ENCODE measurements around the gene ETV1.

The ETV1 gene

DNA sequence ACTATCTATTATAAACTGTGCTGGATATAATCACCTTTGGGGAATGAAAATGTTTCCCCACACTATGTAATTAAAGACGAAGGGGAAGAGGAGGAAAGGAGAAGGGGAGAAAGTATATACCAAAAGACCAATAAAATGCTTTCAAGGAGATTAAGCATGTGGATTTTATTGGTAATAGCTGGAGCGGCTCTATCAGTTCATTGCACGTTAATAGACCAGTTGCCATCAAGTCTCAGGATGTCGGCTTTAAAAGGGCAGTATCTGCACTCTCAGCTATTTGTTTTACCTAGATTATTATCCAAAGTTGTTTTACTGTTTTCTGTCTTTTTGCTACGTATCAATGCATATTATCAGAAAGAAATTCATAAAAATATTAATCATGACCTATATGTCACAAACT, 9.0 kb downstream of the ETV1 start:
- Histone ChIP-seq H3K4me1 (ENCODE audit: control extremely low read depth in 1 of 4, control insufficient read depth in 4 of 4, insufficient read depth in 4 of 4, low read length in 3 of 4) (no peaks in the 10 kb centered on the region), H3K9me3 (ENCODE audit: control extremely low read depth in 1 of 5, control insufficient read depth in 4 of 5, insufficient read depth in 2 of 5, low read depth in 1 of 5, low read length in 4 of 5) (no peaks in the 10 kb centered on the region), H3K27me3 (replicated peaks in 2 of 5; ENCODE audit: control insufficient read depth in 4 of 5, insufficient read depth in 5 of 5, low read length in 4 of 5) (no peaks in the 10 kb centered on the region), H3K36me3 (ENCODE audit: control insufficient read depth in 4 of 4, insufficient read depth in 4 of 4, low read length in 3 of 4) (no peaks in the 10 kb centered on the region), H3K27ac (ENCODE audit: insufficient read depth in 1 of 2, low read depth in 1 of 2, low read length in 2 of 2, poor library complexity in 1 of 2, severe bottlenecking in 2 of 2) (no peak overlapping the region), H3K4me3 (ENCODE audit: control insufficient read depth in 1 of 7, extremely low read depth in 1 of 7, insufficient read depth in 4 of 7, low read depth in 2 of 7, low read length in 6 of 7) (no peak overlapping the region)
- ChIA-PET CTCF (interaction anchor here (2.7 kb wide), 1 partner anchor 10 kb away, joined by 10 read pairs; the partner anchor contains the start of gene ETV1), POLR2A (no interaction called here)
- WGBS (ENCODE audit: insufficient coverage): 92% methylated on average over 2 of the region's 5 CpGs
- no peak for DNase-seq

- Histone ChIP-seq H3K36me3 (ENCODE audit: control insufficient read depth in 4 of 4, insufficient read depth in 4 of 4, low read length in 3 of 4) (no peaks in the 10 kb centered on the region), H3K9me3 (ENCODE audit: control extremely low read depth in 1 of 5, control insufficient read depth in 4 of 5, insufficient read depth in 2 of 5, low read depth in 1 of 5, low read length in 4 of 5) (no peaks in the 10 kb centered on the region), H3K4me3 (ENCODE audit: control insufficient read depth in 1 of 7, extremely low read depth in 1 of 7, insufficient read depth in 4 of 7, low read depth in 2 of 7, low read length in 6 of 7) (no peak overlapping the region), H3K27ac (ENCODE audit: insufficient read depth in 1 of 2, low read depth in 1 of 2, low read length in 2 of 2, poor library complexity in 1 of 2, severe bottlenecking in 2 of 2) (no peak overlapping the region), H3K4me1 (ENCODE audit: control extremely low read depth in 1 of 4, control insufficient read depth in 4 of 4, insufficient read depth in 4 of 4, low read length in 3 of 4) (no peaks in the 10 kb centered on the region), H3K27me3 (replicated peaks in 2 of 5; ENCODE audit: control insufficient read depth in 4 of 5, insufficient read depth in 5 of 5, low read length in 4 of 5) (no peaks in the 10 kb centered on the region)
- ChIA-PET CTCF (interaction anchor here (2.7 kb wide), 1 partner anchor 11 kb away, joined by 10 read pairs; the partner anchor contains the start of gene ETV1), POLR2A (no interaction called here)
- WGBS (ENCODE audit: insufficient coverage): 93% methylated on average over 3 of the region's 5 CpGs
- no peak for DNase-seq
These were observed 9.6 kb downstream of the ETV1 start for GRCh38 chr7:13979671-13980435.

GRCh38 chr7:13976594-13976993, 12.9 kb downstream of the ETV1 start:
- Histone ChIP-seq H3K36me3 (ENCODE audit: control insufficient read depth in 4 of 4, insufficient read depth in 4 of 4, low read length in 3 of 4) (no peaks in the 10 kb centered on the region), H3K4me1 (ENCODE audit: control extremely low read depth in 1 of 4, control insufficient read depth in 4 of 4, insufficient read depth in 4 of 4, low read length in 3 of 4) (no peaks in the 10 kb centered on the region), H3K27me3 (replicated peaks in 2 of 5; ENCODE audit: control insufficient read depth in 4 of 5, insufficient read depth in 5 of 5, low read length in 4 of 5) (no peaks in the 10 kb centered on the region), H3K4me3 (ENCODE audit: control insufficient read depth in 1 of 7, extremely low read depth in 1 of 7, insufficient read depth in 4 of 7, low read depth in 2 of 7, low read length in 6 of 7) (no peak overlapping the region), H3K9me3 (ENCODE audit: control extremely low read depth in 1 of 5, control insufficient read depth in 4 of 5, insufficient read depth in 2 of 5, low read depth in 1 of 5, low read length in 4 of 5) (no peaks in the 10 kb centered on the region), H3K27ac (ENCODE audit: insufficient read depth in 1 of 2, low read depth in 1 of 2, low read length in 2 of 2, poor library complexity in 1 of 2, severe bottlenecking in 2 of 2) (no peak overlapping the region)
- DNase-seq: no peak
- CTCF ChIA-PET: no interaction called here
- POLR2A ChIA-PET: no interaction called here
- 93% methylated on average over 4 of the region's 4 CpGs for WGBS (ENCODE audit: insufficient coverage)

DNA sequence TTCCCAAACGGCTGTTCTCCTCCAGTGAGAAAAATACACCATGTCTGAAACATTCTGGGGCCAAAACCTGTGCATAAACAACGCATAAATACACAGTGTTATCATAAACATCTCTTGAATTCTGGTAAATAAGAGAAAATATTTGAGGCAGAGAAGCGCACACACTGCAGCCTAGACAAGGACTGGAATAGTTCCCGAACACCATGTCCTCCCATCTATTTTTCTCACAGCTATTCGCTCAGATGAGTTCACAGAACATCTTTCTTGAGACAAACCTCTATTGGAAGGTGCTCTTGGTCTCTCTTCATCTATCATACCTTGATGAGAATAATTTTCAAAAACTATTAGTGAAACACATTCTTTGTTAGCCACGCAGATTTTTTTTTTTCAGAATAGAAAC, 24.4 kb downstream of the ETV1 start:
- Histone ChIP-seq H3K36me3 (ENCODE audit: control insufficient read depth in 4 of 4, insufficient read depth in 4 of 4, low read length in 3 of 4) (no peaks in the 10 kb centered on the region), H3K4me3 (ENCODE audit: control insufficient read depth in 1 of 7, extremely low read depth in 1 of 7, insufficient read depth in 4 of 7, low read depth in 2 of 7, low read length in 6 of 7) (no peak overlapping the region), H3K27ac (ENCODE audit: insufficient read depth in 1 of 2, low read depth in 1 of 2, low read length in 2 of 2, poor library complexity in 1 of 2, severe bottlenecking in 2 of 2) (no peak overlapping the region), H3K9me3 (ENCODE audit: control extremely low read depth in 1 of 5, control insufficient read depth in 4 of 5, insufficient read depth in 2 of 5, low read depth in 1 of 5, low read length in 4 of 5) (no peaks in the 10 kb centered on the region), H3K4me1 (ENCODE audit: control extremely low read depth in 1 of 4, control insufficient read depth in 4 of 4, insufficient read depth in 4 of 4, low read length in 3 of 4) (no peaks in the 10 kb centered on the region), H3K27me3 (replicated peaks in 2 of 5; ENCODE audit: control insufficient read depth in 4 of 5, insufficient read depth in 5 of 5, low read length in 4 of 5) (no peaks in the 10 kb centered on the region)
- 100% methylated on average over 3 of the region's 6 CpGs for WGBS (ENCODE audit: insufficient coverage)
- DNase-seq: no peak
- ChIA-PET CTCF (interaction anchor here (0.7 to 1.4 kb wide), 2 partner anchors 17 to 220 kb away, joined by 3 to 5 read pairs; no protein-coding TSS in a partner anchor), POLR2A (no interaction called here)

GRCh38 chr7:13963925-13964324, 25.5 kb downstream of the ETV1 start:
- POLR2A ChIA-PET: no interaction called here
- no CpG with 5 or more reads among the region's 2 CpGs for WGBS (ENCODE audit: insufficient coverage)
- H3K27ac ChIP-seq (ENCODE audit: insufficient read depth in 1 of 2, low read depth in 1 of 2, low read length in 2 of 2, poor library complexity in 1 of 2, severe bottlenecking in 2 of 2): no peak overlapping the region

DNA sequence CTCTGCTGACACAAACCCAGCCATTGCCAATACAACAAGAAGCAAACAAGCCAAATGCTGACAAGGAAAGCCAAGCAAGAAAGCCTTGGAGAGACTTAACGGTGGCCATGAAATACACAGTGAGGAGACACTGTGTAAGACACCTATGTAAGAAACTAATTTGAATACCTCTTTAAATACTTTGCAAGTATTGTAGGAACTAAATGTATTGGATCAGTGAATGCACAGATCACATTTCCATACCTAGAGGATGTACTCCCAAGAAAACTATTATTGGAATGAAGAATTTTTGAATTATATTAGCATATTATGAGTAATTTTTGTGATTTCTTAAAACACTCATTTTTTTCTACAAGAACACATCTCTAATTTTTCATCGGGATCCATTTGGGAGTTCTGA, 34.0 kb downstream of the ETV1 start:
- no peak for DNase-seq
- ChIA-PET POLR2A (no interaction called here), CTCF (no interaction called here)
- Histone ChIP-seq H3K4me3 (ENCODE audit: control insufficient read depth in 1 of 7, extremely low read depth in 1 of 7, insufficient read depth in 4 of 7, low read depth in 2 of 7, low read length in 6 of 7) (no peak overlapping the region), H3K27me3 (replicated peaks in 2 of 5; ENCODE audit: control insufficient read depth in 4 of 5, insufficient read depth in 5 of 5, low read length in 4 of 5) (no peaks in the 10 kb centered on the region), H3K4me1 (ENCODE audit: control extremely low read depth in 1 of 4, control insufficient read depth in 4 of 4, insufficient read depth in 4 of 4, low read length in 3 of 4) (no peaks in the 10 kb centered on the region), H3K36me3 (ENCODE audit: control insufficient read depth in 4 of 4, insufficient read depth in 4 of 4, low read length in 3 of 4) (no peaks in the 10 kb centered on the region), H3K27ac (ENCODE audit: insufficient read depth in 1 of 2, low read depth in 1 of 2, low read length in 2 of 2, poor library complexity in 1 of 2, severe bottlenecking in 2 of 2) (no peak overlapping the region), H3K9me3 (ENCODE audit: control extremely low read depth in 1 of 5, control insufficient read depth in 4 of 5, insufficient read depth in 2 of 5, low read depth in 1 of 5, low read length in 4 of 5) (no peaks in the 10 kb centered on the region)
- 100% methylated on average over 1 of the region's 2 CpGs for WGBS (ENCODE audit: insufficient coverage)

More at GRCh38 chr7:13963925-13964324, 25.5 kb downstream of the ETV1 start:
- Histone ChIP-seq H3K4me1 (ENCODE audit: control extremely low read depth in 1 of 4, control insufficient read depth in 4 of 4, insufficient read depth in 4 of 4, low read length in 3 of 4) (no peaks in the 10 kb centered on the region), H3K4me3 (ENCODE audit: control insufficient read depth in 1 of 7, extremely low read depth in 1 of 7, insufficient read depth in 4 of 7, low read depth in 2 of 7, low read length in 6 of 7) (no peak overlapping the region), H3K9me3 (ENCODE audit: control extremely low read depth in 1 of 5, control insufficient read depth in 4 of 5, insufficient read depth in 2 of 5, low read depth in 1 of 5, low read length in 4 of 5) (no peaks in the 10 kb centered on the region), H3K27me3 (replicated peaks in 2 of 5; ENCODE audit: control insufficient read depth in 4 of 5, insufficient read depth in 5 of 5, low read length in 4 of 5) (no peaks in the 10 kb centered on the region), H3K36me3 (ENCODE audit: control insufficient read depth in 4 of 4, insufficient read depth in 4 of 4, low read length in 3 of 4) (no peaks in the 10 kb centered on the region)
- DNase-seq: no peak
- CTCF ChIA-PET: no interaction called here

- Histone ChIP-seq H3K27ac (ENCODE audit: insufficient read depth in 1 of 2, low read depth in 1 of 2, low read length in 2 of 2, poor library complexity in 1 of 2, severe bottlenecking in 2 of 2) (no peak overlapping the region), H3K9me3 (ENCODE audit: control extremely low read depth in 1 of 5, control insufficient read depth in 4 of 5, insufficient read depth in 2 of 5, low read depth in 1 of 5, low read length in 4 of 5) (no peaks in the 10 kb centered on the region), H3K27me3 (replicated peaks in 2 of 5; ENCODE audit: control insufficient read depth in 4 of 5, insufficient read depth in 5 of 5, low read length in 4 of 5) (no peaks in the 10 kb centered on the region), H3K4me3 (ENCODE audit: control insufficient read depth in 1 of 7, extremely low read depth in 1 of 7, insufficient read depth in 4 of 7, low read depth in 2 of 7, low read length in 6 of 7) (no peak overlapping the region), H3K4me1 (ENCODE audit: control extremely low read depth in 1 of 4, control insufficient read depth in 4 of 4, insufficient read depth in 4 of 4, low read length in 3 of 4) (no peaks in the 10 kb centered on the region), H3K36me3 (ENCODE audit: control insufficient read depth in 4 of 4, insufficient read depth in 4 of 4, low read length in 3 of 4) (no peaks in the 10 kb centered on the region)
- no peak for DNase-seq
- POLR2A ChIA-PET: no interaction called here
- 100% methylated on average over 2 of the region's 3 CpGs for WGBS (ENCODE audit: insufficient coverage)
- CTCF ChIA-PET: interaction anchor here (1.5 kb wide), 1 partner anchor 180 kb away, joined by 3 read pairs; no protein-coding TSS in a partner anchor
These were observed 36.1 kb downstream of the ETV1 start for GRCh38 chr7:13953368-13953767.

Data from common myeloid progenitor, CD34-positive (primary cell).